Stimulated activated CD4-positive, alpha-beta T cell treated with anti-CD3 and anti-CD28 coated beads, Interleukin-4, amount 100 ng/mL, for 48 hours (primary cell): ENCODE measurements around the gene CASQ2.

Experiments
- DNase-seq, 2 donors: peaks; one replicate each; pipeline ENCODE4 v3.0.0-alpha.2; 2020; ENCODE audit warnings: low read depth in 2 of 2

Gene CASQ2

GRCh38 chr1:115697619-115698018 lies 70.9 kb downstream of the CASQ2 start:
- DNase-seq, result no peak

- DNase-seq, result no peak
Observed at GRCh38 chr1:115694805-115695204, 73.7 kb downstream of the CASQ2 start.

DNA sequence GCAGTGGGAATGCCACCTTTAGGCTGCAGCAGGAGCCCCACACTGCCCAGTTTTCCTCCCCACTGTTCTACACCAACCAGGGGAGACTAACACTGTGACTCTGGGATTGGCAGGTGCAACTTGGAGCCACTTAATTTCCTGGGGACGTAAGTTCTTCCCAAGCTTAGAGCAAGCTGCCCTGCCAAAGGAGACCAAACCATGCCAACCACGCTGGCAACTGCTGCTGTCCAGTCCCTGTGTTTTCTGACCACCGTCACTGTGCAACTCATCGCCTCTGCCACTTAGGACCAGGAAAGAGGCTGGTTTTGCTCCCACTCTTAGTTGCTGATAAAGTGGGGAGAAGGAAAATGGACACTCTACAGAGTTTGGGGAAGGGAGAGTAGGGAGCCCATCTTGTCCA lies 76.3 kb downstream of the CASQ2 start:
- no peak for DNase-seq

DNA sequence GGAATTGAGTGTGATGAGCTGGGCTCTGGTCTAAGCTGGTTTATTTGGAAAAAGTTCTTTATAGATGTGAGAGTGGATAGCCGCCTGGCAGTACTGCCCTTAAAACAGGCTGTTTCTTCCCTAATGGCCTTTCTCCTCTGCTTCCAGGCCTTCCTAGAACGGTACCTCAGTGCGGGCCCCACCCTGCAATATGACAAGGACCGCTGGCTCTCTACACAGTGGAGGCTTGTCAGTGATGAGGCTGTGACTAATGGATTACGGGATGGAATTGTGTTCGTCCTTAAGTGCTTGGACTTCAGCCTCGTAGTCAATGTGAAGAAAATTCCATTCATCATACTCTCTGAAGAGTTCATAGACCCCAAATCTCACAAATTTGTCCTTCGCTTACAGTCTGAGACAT lies 77.5 kb downstream of the CASQ2 start:
- no peak for DNase-seq

DNA sequence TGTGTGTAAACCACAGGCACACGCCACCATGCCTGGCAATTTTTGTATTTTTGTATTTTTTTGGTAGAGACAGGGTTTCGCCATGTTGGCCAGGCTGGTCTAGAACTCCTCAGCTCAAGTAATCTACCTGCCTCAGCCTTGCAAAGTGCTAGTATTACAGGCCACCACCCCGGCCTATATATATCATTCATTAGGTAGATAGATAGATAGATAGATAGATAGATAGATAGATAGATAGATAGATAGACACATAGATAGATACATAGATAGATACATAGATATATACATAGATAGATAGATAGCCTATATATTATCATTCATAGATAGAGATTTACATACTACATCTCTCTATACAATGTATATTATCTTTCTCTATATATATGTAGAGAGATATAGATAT lies 80.8 kb downstream of the CASQ2 start:
- DNase-seq, result no peak

GRCh38 chr1:115685029-115685705 lies 83.3 kb downstream of the CASQ2 start:
- DNase-seq, result no peak

GRCh38 chr1:115682792-115683191 lies 85.7 kb downstream of the CASQ2 start:
- DNase-seq, result no peak

DNA sequence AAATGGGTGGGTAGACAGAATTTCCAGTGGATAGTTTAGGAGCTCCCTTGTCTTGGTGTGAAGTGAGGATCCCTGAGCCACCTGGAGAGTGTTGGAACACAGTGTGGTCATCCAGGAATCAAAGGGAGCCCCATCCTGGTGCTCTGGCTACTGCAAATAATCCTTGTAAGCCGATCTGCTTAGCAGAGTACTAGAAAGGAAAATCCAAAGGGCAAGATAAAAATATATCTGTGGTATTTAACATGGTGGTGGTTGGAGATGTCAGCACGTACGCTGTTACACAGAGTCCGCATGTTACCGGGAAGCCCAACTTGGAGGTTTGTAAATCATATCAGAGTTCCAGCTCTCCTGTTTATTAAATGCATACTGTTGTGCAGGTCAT lies 87.8 kb downstream of the CASQ2 start:
- no peak for DNase-seq

GRCh38 chr1:115679141-115679611 lies 89.3 kb downstream of the CASQ2 start:
- DNase-seq, result no peak

DNA sequence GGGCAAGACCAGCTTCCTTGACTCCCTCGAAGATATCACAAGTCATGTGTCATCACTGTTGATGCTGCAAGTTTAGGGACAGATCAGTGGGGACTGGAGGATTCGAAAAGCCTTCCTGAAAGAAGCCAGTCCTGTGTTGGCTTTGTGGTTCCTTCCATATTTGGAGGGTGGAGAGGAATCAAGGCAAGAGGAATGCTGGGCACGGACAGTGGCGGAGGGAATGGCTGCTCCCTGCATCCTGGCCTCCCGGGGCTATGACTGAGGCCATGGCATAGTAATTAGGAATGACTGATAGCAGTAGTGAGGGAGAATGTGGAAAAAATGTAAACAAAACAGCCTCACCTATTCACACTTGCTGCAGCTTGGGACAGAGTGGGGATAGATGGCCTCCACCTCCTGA lies 90.4 kb downstream of the CASQ2 start:
- DNase-seq, result no peak

DNA sequence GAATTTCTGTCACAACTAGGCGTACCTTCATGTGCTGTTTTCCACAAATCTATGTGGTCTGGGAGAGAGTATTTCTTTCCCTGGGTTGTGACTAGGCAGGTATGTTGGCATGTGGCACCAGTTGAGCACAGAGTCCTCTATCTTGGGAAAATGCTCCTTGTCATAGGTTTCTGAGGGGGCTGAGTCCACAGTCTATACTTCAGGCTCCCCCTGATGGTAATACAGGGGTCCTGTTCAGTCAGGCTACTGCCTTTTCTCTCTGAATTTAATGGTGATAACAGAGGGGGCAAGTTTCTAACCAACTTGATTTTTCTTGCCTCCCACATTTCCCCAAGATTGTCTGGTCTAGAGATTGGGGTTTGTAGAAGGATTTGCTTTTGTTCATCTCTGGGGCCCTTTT lies 90.9 kb downstream of the CASQ2 start:
- DNase-seq, result no peak

- DNase-seq, result no peak
Observed at GRCh38 chr1:115677182-115677555, 91.3 kb downstream of the CASQ2 start.

- DNase-seq, result no peak
Observed at GRCh38 chr1:115676498-115677181, 91.9 kb downstream of the CASQ2 start.

- no peak for DNase-seq
Observed at GRCh38 chr1:115672224-115673009, 96.1 kb downstream of the CASQ2 start.

DNA sequence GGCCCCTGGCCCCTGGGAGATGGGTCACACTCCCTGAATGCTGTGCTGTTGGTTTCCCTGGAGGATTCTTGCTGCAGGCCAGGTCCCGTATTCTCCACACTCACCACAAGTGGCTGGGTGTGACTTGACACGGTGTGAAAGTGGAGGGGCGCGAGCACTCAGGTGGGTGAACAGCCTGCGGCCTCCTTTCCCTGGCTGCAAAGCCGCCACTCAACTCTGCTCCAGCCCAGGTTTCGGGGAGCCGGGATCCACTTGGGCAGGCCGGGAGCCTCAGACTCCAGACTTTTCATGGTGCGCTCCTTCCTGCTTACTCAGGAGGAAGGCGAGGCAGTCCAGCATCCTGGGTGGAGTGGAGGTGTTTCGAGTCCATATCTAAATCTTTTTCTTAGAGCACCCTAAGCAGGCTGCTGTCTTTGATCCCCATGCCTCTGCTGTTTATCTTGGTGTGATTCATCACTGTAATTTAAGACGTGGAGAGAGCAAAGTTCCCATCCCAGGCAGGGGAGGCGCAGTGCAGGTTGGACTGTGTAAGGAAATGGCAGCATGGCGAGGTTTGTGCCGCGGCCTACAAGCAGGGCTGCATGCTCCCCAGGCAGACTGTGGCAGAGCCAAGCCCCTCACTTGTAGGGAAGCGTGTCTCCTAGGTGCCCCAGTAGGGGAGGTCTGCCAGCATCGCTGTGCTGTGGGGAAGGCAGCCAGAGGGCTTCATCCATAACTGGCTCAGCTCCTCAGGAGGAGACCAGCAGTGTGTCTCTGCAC lies 97.2 kb downstream of the CASQ2 start:
- DNase-seq, result no peak

DNA sequence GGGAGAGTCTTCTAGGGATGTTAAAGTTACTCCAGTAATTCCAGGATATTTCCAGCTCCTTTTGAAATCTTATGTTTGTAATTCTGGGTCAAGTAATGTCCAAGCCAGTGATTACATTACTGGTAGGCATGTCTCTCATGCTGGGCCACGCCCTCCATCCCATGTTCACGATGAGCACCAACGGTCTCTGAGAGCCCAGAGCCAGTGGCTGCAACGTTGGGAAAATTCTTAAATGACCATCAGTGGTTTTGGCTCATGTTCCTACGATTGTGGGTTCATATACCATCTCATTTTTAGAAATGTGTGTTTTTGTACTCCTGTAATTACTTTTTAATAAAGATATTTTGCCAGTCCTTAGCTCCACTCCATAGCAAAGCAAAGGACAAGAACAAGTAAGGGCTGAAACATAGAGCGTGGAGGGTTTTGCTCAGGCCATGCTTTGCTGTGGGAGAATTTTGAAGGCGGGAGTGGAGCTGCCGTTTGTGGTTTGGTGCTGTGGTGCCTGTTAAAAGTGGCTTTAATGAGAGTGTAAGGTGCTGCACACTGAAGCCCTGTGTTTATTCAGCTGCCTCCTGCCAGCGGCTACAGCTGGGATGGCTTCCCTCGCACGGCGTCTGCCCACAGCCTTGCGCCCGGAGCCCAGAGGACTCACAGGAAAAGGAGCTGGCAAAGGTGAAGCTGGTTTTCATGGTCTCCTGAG lies 97.9 kb downstream of the CASQ2 start:
- DNase-seq, result no peak

GRCh38 chr1:115669886-115670285 lies 98.6 kb downstream of the CASQ2 start:
- no peak for DNase-seq

DNA sequence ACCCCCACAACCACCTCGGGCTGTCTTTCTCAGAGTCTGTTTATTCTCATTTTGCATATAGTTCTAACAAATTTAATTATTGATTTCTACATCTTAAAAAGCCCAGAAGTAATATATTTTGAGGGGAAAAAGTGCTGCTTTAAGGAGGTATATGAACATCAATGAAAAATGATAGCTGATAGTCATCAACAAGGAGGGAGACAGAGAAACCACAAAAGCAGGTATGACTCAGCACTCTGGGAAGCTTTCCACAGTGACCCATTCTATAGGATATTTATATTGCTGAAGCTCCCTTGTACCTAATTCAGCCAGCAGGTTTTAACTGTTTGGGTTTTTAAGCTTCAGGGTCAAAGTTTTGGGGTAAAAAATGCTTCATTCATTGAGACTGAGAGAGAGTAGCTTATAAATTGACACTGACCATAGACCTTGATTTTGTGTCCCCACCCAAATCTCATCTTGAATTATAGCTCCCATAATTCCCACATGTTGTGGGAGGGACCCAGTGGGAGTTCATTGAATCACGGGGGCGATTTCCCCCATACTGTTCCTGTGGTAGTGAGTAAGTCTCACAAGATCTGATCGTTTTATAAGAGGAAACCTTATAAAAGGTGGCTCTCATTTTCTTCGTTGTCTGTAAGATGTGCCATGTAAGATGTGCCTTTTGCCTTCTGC lies 99.4 kb downstream of the CASQ2 start:
- DNase-seq, result no peak

DNA sequence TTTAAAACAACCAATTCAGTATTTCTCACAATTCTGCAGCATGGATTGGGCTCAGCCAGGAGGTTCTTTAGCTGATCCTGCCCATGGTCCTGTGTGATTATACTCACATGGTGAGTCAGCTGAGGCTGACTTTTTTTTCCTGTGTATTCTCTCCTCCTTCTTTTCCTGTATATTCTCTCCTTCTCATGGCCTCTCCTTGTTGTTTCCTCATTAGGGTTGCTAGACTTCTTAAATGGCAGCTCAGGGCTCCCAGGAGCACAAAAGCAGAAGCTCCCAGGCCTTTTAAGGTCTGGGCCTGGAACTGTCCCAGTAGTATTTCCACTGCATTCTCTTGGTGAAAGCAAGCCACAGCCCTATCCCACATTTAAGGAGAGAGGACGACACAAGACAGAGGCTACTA lies 99.9 kb downstream of the CASQ2 start:
- no peak for DNase-seq

GRCh38 chr1:115666702-115667101 lies 101.8 kb downstream of the CASQ2 start:
- DNase-seq, result no peak

DNA sequence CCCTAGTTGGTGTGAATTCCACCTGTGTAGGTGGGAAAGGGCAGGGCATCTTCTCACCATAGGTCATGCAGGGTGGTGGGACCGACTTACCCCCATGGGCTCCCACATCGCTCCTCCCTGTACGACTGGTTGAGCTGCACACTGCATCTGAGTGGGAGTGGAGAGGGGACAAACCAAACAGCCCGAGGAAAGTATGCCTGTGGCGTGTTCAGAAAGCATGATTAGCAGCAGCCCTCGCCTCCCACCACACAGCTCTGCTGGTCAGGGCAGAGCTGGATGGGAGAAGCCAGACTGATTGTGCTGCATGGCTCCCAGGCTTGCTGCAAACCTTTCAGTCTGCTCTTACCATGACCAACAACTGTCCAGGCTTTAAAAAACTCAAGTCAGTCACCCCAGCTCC lies 102.3 kb downstream of the CASQ2 start:
- no peak for DNase-seq
